ENCODE data around the gene ZNF662. TPM values are rescaled to one million over a fixed set of nuclear protein-coding genes. Genes with fewer than 3 reads are reported as not detected.
"Not testable (repeated sequence)": the region's sequence is repeated elsewhere in the genome, so short reads cannot be mapped to it uniquely, and the experiment has no call there.

Gene ZNF662
- total RNA-seq, 1 donor from 2014 or later, result not detected

DNA sequence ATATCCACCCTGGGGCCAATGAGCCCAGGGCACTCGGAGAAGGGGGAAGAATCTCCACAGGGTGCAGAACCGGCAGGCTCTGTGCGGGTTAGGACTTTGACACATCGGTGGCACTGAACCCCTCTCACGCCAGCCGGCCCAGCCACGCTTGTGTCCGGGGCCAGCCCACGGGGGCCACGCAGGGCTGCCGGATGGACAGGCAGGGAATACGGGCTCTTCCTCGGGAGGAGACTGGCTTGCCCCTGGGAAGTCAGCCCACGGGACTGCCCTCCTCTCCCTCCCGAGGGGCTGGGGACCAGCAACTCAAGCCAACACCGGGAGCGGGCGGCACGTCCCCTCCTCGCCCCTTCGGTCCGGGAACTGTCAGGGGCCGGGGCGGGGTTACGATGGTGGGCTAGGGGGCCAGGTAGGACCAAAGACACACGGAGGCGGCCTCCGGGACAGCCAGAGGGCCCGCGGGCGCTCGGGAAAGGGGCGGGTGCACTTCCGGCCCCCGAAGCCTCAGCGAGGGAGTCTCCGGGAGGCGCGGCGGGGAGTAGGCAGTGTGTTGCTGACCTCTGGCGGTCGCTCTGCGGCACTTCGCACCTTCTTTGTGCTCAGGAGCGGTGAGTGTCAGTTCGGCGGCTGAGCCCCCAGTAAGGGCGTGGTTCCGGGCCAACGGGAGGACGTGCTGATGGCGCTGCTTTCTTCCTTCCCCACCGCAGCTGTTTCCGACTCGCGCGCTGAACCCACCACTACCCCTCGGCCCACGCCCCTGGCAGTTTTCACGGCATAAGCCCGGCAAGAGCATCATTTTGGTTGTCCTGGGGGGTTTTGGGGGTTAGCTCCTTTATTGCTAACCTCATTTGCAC, 25.1 kb upstream of the ZNF662 start:
- H3K27me3 ChIP-seq, result peaks cover 4% of the 10 kb centered on the region
- H3K4me3 Mint-ChIP-seq, result peak overlapping the region; percentile 85
- peaks cover 6% of the 10 kb centered on the region for H3K27me3 Mint-ChIP-seq (ENCODE audit: insufficient read depth, low read depth)
- H3K79me2 ChIP-seq (ENCODE audit: low read depth), result no peaks in the 10 kb centered on the region
- TF ChIP-seq EZH2 (IDR thresholded peaks at IDR 0.05) (peak; percentile 26), EZH2phosphoT487 (IDR thresholded peaks at IDR 0.05) (no peak)
- TF ChIP-seq, protein P1, sequence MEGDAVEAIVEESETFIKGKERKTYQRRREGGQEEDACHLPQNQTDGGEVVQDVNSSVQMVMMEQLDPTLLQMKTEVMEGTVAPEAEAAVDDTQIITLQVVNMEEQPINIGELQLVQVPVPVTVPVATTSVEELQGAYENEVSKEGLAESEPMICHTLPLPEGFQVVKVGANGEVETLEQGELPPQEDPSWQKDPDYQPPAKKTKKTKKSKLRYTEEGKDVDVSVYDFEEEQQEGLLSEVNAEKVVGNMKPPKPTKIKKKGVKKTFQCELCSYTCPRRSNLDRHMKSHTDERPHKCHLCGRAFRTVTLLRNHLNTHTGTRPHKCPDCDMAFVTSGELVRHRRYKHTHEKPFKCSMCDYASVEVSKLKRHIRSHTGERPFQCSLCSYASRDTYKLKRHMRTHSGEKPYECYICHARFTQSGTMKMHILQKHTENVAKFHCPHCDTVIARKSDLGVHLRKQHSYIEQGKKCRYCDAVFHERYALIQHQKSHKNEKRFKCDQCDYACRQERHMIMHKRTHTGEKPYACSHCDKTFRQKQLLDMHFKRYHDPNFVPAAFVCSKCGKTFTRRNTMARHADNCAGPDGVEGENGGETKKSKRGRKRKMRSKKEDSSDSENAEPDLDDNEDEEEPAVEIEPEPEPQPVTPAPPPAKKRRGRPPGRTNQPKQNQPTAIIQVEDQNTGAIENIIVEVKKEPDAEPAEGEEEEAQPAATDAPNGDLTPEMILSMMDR (IDR thresholded peaks at IDR 0.05), result peak; percentile 82
- DNase-seq (ENCODE audit: low spot score), result peak; percentile 94
- peak overlapping the region; percentile 29 for H3K27ac Mint-ChIP-seq
- no peaks in the 10 kb centered on the region for H3K36me3 ChIP-seq
- H4K20me1 ChIP-seq (ENCODE audit: low read depth), result no peaks in the 10 kb centered on the region
- H3K4me1 Mint-ChIP-seq, result peaks cover 8% of the 10 kb centered on the region
- peak overlapping the region; percentile 53 for H3K4me3 ChIP-seq
- H3K36me3 Mint-ChIP-seq, result no peaks in the 10 kb centered on the region
- H3K9me3 ChIP-seq (ENCODE audit: low read depth), result no peaks in the 10 kb centered on the region
- peak overlapping the region; percentile 80 for H3K4me2 ChIP-seq
- no peaks in the 10 kb centered on the region for H3K9me3 Mint-ChIP-seq
- no peaks in the 10 kb centered on the region for H3K4me1 ChIP-seq
- peak overlapping the region; percentile 97 for H2AFZ ChIP-seq (replicated peaks)
- H3K9ac ChIP-seq, result no peak overlapping the region
- H3K27ac ChIP-seq, result no peak overlapping the region
- no peaks in the 10 kb centered on the region for H3F3A ChIP-seq (ENCODE audit: low read depth)

GRCh38 chr3:42883251-42883930, 22.6 kb upstream of the ZNF662 start:
- H3K4me3 Mint-ChIP-seq; H3K27me3 ChIP-seq; H2AFZ ChIP-seq (replicated peaks); H3K4me1 ChIP-seq; H3K4me2 ChIP-seq; H3K4me1 Mint-ChIP-seq; H3K36me3 ChIP-seq; H3K27ac Mint-ChIP-seq; H3K79me2 ChIP-seq (ENCODE audit: low read depth); H4K20me1 ChIP-seq (ENCODE audit: low read depth); H3K27me3 Mint-ChIP-seq (ENCODE audit: insufficient read depth, low read depth); H3K9me3 Mint-ChIP-seq; H3K4me3 ChIP-seq; DNase-seq (ENCODE audit: low spot score); H3K9ac ChIP-seq; H3K27ac ChIP-seq; H3F3A ChIP-seq (ENCODE audit: low read depth); H3K36me3 Mint-ChIP-seq; H3K9me3 ChIP-seq (ENCODE audit: low read depth): not testable (repeated sequence)

- H3K4me1 ChIP-seq, result no peaks in the 10 kb centered on the region
These were observed 21.6 kb upstream of the ZNF662 start for GRCh38 chr3:42884324-42884723.

More at GRCh38 chr3:42884324-42884723, 21.6 kb upstream of the ZNF662 start:
- Mint-ChIP-seq H3K4me3 (no peak overlapping the region), H3K9me3 (no peaks in the 10 kb centered on the region), H3K36me3 (no peaks in the 10 kb centered on the region), H3K4me1 (peaks cover 8% of the 10 kb centered on the region), H3K27me3 (ENCODE audit: insufficient read depth, low read depth) (peaks cover 6% of the 10 kb centered on the region), H3K27ac (no peak overlapping the region)
- H3K9me3 ChIP-seq (ENCODE audit: low read depth), result no peaks in the 10 kb centered on the region
- no peaks in the 10 kb centered on the region for H4K20me1 ChIP-seq (ENCODE audit: low read depth)
- H3K4me2 ChIP-seq, result no peak overlapping the region
- H3K27me3 ChIP-seq, result peaks cover 4% of the 10 kb centered on the region
- TF ChIP-seq, protein P1 (IDR thresholded peaks at IDR 0.05), result no peak
- TF ChIP-seq EZH2phosphoT487 (IDR thresholded peaks at IDR 0.05), result no peak
- TF ChIP-seq EZH2 (IDR thresholded peaks at IDR 0.05), result no peak
- H3K27ac ChIP-seq, result no peak overlapping the region
- no peak overlapping the region for H3K4me3 ChIP-seq
- H3F3A ChIP-seq (ENCODE audit: low read depth), result no peaks in the 10 kb centered on the region
- H3K79me2 ChIP-seq (ENCODE audit: low read depth), result no peaks in the 10 kb centered on the region
- no peak overlapping the region for H3K9ac ChIP-seq
- DNase-seq (ENCODE audit: low spot score), result no peak
- no peak overlapping the region for H2AFZ ChIP-seq (replicated peaks)
- no peaks in the 10 kb centered on the region for H3K36me3 ChIP-seq
